Breast epithelium (tissue), 3 donors: ENCODE data around the gene MYO1D.

Experiments
- CTCF ChIP-seq, 3 donors: fragments of 450-650 bp; IDR thresholded peaks; one replicate each; pipeline ENCODE4 v1.5.1; 2016 to 2017; ENCODE audit warnings: antibody characterized with exemption in 3 of 3, mild to moderate bottlenecking in 3 of 3, moderate library complexity in 3 of 3
- POLR2A ChIP-seq: fragments of 450-650 bp; IDR thresholded peaks from one replicate; pipeline ENCODE4 v1.6.1; 2016; ENCODE audit warnings: antibody characterized with exemption, mild to moderate bottlenecking, moderate library complexity
- POLR2AphosphoS5 ChIP-seq, 3 donors: sonication (generic); formaldehyde crosslinking; IDR thresholded peaks; one replicate each; pipeline ENCODE4 v1.6.1; 2017; ENCODE audit warnings: antibody characterized with exemption in 3 of 3

DNA sequence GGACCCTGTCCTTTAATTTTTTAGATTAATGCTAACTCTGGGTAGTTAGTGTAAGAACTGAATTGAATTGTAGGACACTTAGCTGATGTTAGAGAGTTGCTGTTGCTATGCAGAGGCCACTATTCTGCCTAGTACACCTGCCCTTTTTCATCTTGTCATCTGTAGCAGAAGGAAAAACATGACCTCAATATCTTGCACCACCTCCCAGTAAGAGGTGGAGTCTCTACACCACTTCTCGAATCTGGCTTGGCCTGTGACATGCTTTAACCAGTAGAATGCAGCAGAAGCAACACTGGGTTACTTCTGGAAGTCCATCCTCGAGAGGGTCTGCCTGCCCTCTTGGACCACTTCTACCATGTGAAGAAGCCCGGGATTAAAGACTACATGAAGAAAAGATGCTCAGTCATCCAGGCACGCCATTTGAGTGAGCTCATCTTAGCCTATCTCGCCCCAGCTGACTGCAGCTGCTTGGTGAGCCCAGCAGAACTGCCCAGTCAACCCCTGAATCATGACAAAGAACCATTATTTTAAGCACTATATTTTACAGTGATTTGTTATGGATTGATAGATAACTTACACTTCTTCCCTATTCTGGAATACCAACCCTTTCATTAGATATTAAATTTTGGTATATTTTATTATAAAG, 153.5 kb downstream of the MYO1D start:
- TF ChIP-seq CTCF (IDR thresholded peaks at IDR 0.05) (no peak), POLR2A (no peak), POLR2AphosphoS5 (IDR thresholded peaks at IDR 0.05) (no peak)
